GM23338 (cell line): Measurements from ENCODE around the gene NINJ2. TPM values are rescaled to one million over a fixed set of nuclear protein-coding genes. Genes with fewer than 3 reads are reported as not detected.

ENCODE experiments used
- ATAC-seq: fragments of 200-7000 bp; cut with Tn5 transposase; 3 replicates; pipeline ENCODE4 v1.9.1; 2020
- DNase-seq: peaks from one replicate; pipeline ENCODE4 v3.0.0-alpha.2; 2015; ENCODE audit warnings: low spot score
- H2AFZ ChIP-seq: fragments of 200-600 bp; sonication (generic); 2 replicates; pipeline ENCODE4 v1.8.0; 2016; ENCODE audit warnings: antibody characterized with exemption, mild to moderate bottlenecking, moderate library complexity
- H3F3A ChIP-seq: fragments of 200-600 bp; sonication (generic); replicated peaks from 2 replicates; pipeline ENCODE4 v1.8.0; 2017; ENCODE audit warnings: antibody characterized with exemption, mixed run types, low read depth
- H3K27ac ChIP-seq: fragments of 200-600 bp; sonication (generic); 2 replicates; pipeline ENCODE4 v1.6.1; 2016; ENCODE audit warnings: low read depth
- H3K27me3 ChIP-seq: fragments of 200-600 bp; sonication (generic); 2 replicates; pipeline ENCODE4 v1.8.0; 2016; ENCODE audit warnings: mild to moderate bottlenecking, mixed run types, moderate library complexity; ENCODE audit not compliant: insufficient read depth
- H3K36me3 ChIP-seq: fragments of 200-600 bp; sonication (generic); 2 replicates; pipeline ENCODE4 v1.8.0; 2016; ENCODE audit warnings: mild to moderate bottlenecking; ENCODE audit not compliant: insufficient read depth
- H3K4me1 ChIP-seq: fragments of 200-600 bp; sonication (generic); 2 replicates; pipeline ENCODE4 v1.8.0; 2016; ENCODE audit warnings: mild to moderate bottlenecking, moderate library complexity; ENCODE audit not compliant: insufficient read depth
- H3K4me2 ChIP-seq: fragments of 200-600 bp; sonication (generic); 2 replicates; pipeline ENCODE4 v1.7.1; 2017; ENCODE audit warnings: mixed run types
- H3K4me3 ChIP-seq: fragments of 200-600 bp; sonication (generic); 2 replicates; pipeline ENCODE4 v1.6.1; 2016; ENCODE audit warnings: mixed run types
- H3K79me2 ChIP-seq: fragments of 200-600 bp; sonication (generic); replicated peaks from 2 replicates; pipeline ENCODE4 v1.8.0; 2017; ENCODE audit warnings: mild to moderate bottlenecking; ENCODE audit not compliant: insufficient read depth
- H3K9me2 ChIP-seq: fragments of 200-600 bp; sonication (generic); 2 replicates; pipeline ENCODE4 v1.8.0; 2017; ENCODE audit not compliant: insufficient read depth
- H4K20me1 ChIP-seq: fragments of 200-600 bp; sonication (generic); replicated peaks from 2 replicates; pipeline ENCODE4 v1.8.0; 2017; ENCODE audit warnings: mild to moderate bottlenecking; ENCODE audit not compliant: insufficient read depth
- H3K27ac Mint-ChIP-seq: 2 replicates; pipeline ENCODE4 v1.8.0; 2020; ENCODE audit warnings: inconsistent platforms, mild to moderate bottlenecking, moderate library complexity, mixed read lengths
- H3K27me3 Mint-ChIP-seq: 3 replicates; pipeline ENCODE4 v1.8.0; 2022; ENCODE audit warnings: low read depth, mild to moderate bottlenecking, moderate library complexity, mixed read lengths, inconsistent platforms; ENCODE audit not compliant: insufficient read depth, poor library complexity
- H3K36me3 Mint-ChIP-seq: 3 replicates; pipeline ENCODE4 v1.8.0; 2021; ENCODE audit warnings: low read depth, mild to moderate bottlenecking, inconsistent platforms, moderate library complexity, mixed read lengths
- H3K4me1 Mint-ChIP-seq: 3 replicates; pipeline ENCODE4 v1.8.0; 2020; ENCODE audit warnings: mild to moderate bottlenecking, inconsistent platforms, mixed read lengths
- H3K4me3 Mint-ChIP-seq: 3 replicates; pipeline ENCODE4 v1.8.0; 2021; ENCODE audit warnings: moderate library complexity, mild to moderate bottlenecking, inconsistent platforms, mixed read lengths
- H3K9me3 Mint-ChIP-seq: 3 replicates; pipeline ENCODE4 v1.8.0; 2020; ENCODE audit warnings: moderate library complexity, mild to moderate bottlenecking, inconsistent platforms, mixed read lengths
- CREB1 ChIP-seq: fragments of 250-450 bp; sonication (Bioruptor Pico); IDR thresholded peaks from 2 replicates; pipeline ENCODE4 v1.5.0; 2020; ENCODE audit warnings: low read depth, mild to moderate bottlenecking, moderate library complexity
- EZH2 ChIP-seq: fragments of 200-600 bp; sonication (generic); IDR thresholded peaks from one replicate; pipeline ENCODE4 v1.8.0; 2017; ENCODE audit warnings: antibody characterized with exemption, mild to moderate bottlenecking, low read depth; ENCODE audit not compliant: unreplicated experiment
- EZH2phosphoT487 ChIP-seq: fragments of 200-600 bp; sonication (generic); IDR thresholded peaks from one replicate; pipeline ENCODE4 v1.8.1; 2018; ENCODE audit warnings: antibody characterized with exemption; ENCODE audit not compliant: unreplicated experiment
- JUNB ChIP-seq: IDR thresholded peaks from one replicate; pipeline ENCODE4 v1.6.1; 2016; ENCODE audit warnings: antibody characterized with exemption; ENCODE audit not compliant: unreplicated experiment
- NANOG ChIP-seq: IDR thresholded peaks from 2 replicates; pipeline ENCODE4 v1.6.1; 2016; ENCODE audit warnings: antibody characterized with exemption, borderline replicate concordance
- POLR2AphosphoS5 ChIP-seq: IDR thresholded peaks from 2 replicates; pipeline ENCODE4 v1.6.1; 2016; ENCODE audit warnings: antibody characterized with exemption, low read depth
- STAT1 ChIP-seq: IDR thresholded peaks from one replicate; pipeline ENCODE4 v1.6.1; 2016; ENCODE audit warnings: antibody characterized with exemption; ENCODE audit not compliant: unreplicated experiment
- ZNF114 ChIP-seq: fragments of 250-450 bp; sonication (Bioruptor Pico); IDR thresholded peaks from 2 replicates; pipeline ENCODE4 v1.5.0; 2020; ENCODE audit warnings: mild to moderate bottlenecking, moderate library complexity
- ZNF331 ChIP-seq: fragments of 250-450 bp; sonication (Bioruptor Pico); IDR thresholded peaks from 2 replicates; pipeline ENCODE4 v1.5.0; 2020; ENCODE audit warnings: low read depth, mild to moderate bottlenecking, moderate library complexity
- polyA plus RNA-seq: library from polyadenylated mRNA; unstranded; fragments of >200 nt; fragmentation: Nextera tagmentation; extraction: Ambion mirVana; gene quantifications from 2 replicates; pipeline ENCODE4 v1.2.1, GENCODE V29; 2016
- total RNA-seq: library from RNA; depleted of rRNA; stranded (reverse); fragments of >200 nt; shearing (Covaris generic); gene quantifications from 2 replicates; pipeline ENCODE4 v1.2.3, GENCODE V29; 2014
- TF ChIP-seq, protein P1 (sequence below), 2 experiments: fragments of 200-600 bp in 1 of 2; sonication (generic) in 1 of 2; conservative IDR thresholded peaks; 2 replicates each; pipeline versions ENCODE4 v1.5.1 to v1.6.1; 2016 to 2017; ENCODE audit warnings: antibody characterized with exemption in 2 of 2, low read depth in 2 of 2, mild to moderate bottlenecking in 2 of 2, moderate library complexity in 1 of 2
- TF ChIP-seq, protein P2 (sequence below): fragments of 250-450 bp; sonication (Bioruptor Pico); IDR thresholded peaks from 2 replicates; pipeline ENCODE4 v1.5.0; 2020; ENCODE audit warnings: mild to moderate bottlenecking, moderate library complexity
- TF ChIP-seq, protein P3 (sequence below): IDR thresholded peaks from one replicate; pipeline ENCODE4 v1.6.1; 2018; ENCODE audit warnings: antibody characterized with exemption; ENCODE audit not compliant: unreplicated experiment
- TF ChIP-seq, protein P4 (sequence below): IDR thresholded peaks from 2 replicates; pipeline ENCODE4 v1.6.1; 2016; ENCODE audit warnings: antibody characterized with exemption

The NINJ2 gene
- total and polyA plus RNA-seq, 2 experiments from 2014 or later = 0.94 to 2.6 TPM

DNA sequence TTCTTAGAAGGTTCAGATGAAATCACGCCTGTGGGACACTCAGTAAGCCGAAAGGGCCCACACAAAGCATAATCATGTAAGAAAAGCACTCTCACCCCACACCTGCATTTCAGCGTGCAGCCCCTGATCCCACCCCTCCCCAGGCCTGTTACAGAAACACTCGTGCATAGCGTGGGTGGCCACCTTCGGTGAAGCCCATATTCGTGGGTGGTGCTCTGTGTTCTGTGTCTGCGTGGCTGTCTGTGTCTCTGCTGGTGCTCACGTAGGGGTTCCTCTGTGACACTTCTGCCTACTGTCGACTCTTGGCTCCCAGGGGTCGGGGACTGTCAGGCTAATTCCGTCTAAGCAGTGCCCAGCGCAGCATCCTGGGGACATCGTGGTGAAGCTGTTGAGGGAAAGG is 129.5 kb downstream of the NINJ2 start:
- H3K4me3 ChIP-seq = no peak overlapping the region
- Mint-ChIP-seq H3K4me1 (peaks cover 2% of the 10 kb centered on the region; the same call in 1 of the 3 replicates), H3K36me3 (peaks cover 23% of the 10 kb centered on the region), H3K4me3 (no peak overlapping the region), H3K27me3 (peaks cover 3% of the 10 kb centered on the region), H3K9me3 (peaks cover 25% of the 10 kb centered on the region), H3K27ac (no peak overlapping the region)
- no peaks in the 10 kb centered on the region for H3K36me3 ChIP-seq
- no peaks in the 10 kb centered on the region for H3F3A ChIP-seq
- no peaks in the 10 kb centered on the region for H3K9me2 ChIP-seq
- H3K79me2 ChIP-seq = no peaks in the 10 kb centered on the region
- H2AFZ ChIP-seq = no peak overlapping the region
- no peak overlapping the region for H3K27ac ChIP-seq
- no peak for ATAC-seq
- no peak overlapping the region for H3K4me2 ChIP-seq
- no peaks in the 10 kb centered on the region for H4K20me1 ChIP-seq
- no peak for DNase-seq
- no peaks in the 10 kb centered on the region for H3K27me3 ChIP-seq
- 0 out of 2 replicates have a peak, but pooled peaks cover 4% of the 10 kb centered on the region for H3K4me1 ChIP-seq
- TF ChIP-seq, protein P1, sequence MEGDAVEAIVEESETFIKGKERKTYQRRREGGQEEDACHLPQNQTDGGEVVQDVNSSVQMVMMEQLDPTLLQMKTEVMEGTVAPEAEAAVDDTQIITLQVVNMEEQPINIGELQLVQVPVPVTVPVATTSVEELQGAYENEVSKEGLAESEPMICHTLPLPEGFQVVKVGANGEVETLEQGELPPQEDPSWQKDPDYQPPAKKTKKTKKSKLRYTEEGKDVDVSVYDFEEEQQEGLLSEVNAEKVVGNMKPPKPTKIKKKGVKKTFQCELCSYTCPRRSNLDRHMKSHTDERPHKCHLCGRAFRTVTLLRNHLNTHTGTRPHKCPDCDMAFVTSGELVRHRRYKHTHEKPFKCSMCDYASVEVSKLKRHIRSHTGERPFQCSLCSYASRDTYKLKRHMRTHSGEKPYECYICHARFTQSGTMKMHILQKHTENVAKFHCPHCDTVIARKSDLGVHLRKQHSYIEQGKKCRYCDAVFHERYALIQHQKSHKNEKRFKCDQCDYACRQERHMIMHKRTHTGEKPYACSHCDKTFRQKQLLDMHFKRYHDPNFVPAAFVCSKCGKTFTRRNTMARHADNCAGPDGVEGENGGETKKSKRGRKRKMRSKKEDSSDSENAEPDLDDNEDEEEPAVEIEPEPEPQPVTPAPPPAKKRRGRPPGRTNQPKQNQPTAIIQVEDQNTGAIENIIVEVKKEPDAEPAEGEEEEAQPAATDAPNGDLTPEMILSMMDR (conservative IDR thresholded peaks at IDR 0.05; ENCODE audit: low read depth in 2 of 2) = no peak
- TF ChIP-seq POLR2AphosphoS5 (no peak), EZH2phosphoT487 (no peak), ZNF114 (CRISPR knock-in tag) (no peak), CREB1 (CRISPR knock-in tag) (no peak), JUNB (no peak), ZNF331 (CRISPR knock-in tag) (no peak), STAT1 (no peak), EZH2 (no peak), NANOG (no peak)
- TF ChIP-seq, protein P2, sequence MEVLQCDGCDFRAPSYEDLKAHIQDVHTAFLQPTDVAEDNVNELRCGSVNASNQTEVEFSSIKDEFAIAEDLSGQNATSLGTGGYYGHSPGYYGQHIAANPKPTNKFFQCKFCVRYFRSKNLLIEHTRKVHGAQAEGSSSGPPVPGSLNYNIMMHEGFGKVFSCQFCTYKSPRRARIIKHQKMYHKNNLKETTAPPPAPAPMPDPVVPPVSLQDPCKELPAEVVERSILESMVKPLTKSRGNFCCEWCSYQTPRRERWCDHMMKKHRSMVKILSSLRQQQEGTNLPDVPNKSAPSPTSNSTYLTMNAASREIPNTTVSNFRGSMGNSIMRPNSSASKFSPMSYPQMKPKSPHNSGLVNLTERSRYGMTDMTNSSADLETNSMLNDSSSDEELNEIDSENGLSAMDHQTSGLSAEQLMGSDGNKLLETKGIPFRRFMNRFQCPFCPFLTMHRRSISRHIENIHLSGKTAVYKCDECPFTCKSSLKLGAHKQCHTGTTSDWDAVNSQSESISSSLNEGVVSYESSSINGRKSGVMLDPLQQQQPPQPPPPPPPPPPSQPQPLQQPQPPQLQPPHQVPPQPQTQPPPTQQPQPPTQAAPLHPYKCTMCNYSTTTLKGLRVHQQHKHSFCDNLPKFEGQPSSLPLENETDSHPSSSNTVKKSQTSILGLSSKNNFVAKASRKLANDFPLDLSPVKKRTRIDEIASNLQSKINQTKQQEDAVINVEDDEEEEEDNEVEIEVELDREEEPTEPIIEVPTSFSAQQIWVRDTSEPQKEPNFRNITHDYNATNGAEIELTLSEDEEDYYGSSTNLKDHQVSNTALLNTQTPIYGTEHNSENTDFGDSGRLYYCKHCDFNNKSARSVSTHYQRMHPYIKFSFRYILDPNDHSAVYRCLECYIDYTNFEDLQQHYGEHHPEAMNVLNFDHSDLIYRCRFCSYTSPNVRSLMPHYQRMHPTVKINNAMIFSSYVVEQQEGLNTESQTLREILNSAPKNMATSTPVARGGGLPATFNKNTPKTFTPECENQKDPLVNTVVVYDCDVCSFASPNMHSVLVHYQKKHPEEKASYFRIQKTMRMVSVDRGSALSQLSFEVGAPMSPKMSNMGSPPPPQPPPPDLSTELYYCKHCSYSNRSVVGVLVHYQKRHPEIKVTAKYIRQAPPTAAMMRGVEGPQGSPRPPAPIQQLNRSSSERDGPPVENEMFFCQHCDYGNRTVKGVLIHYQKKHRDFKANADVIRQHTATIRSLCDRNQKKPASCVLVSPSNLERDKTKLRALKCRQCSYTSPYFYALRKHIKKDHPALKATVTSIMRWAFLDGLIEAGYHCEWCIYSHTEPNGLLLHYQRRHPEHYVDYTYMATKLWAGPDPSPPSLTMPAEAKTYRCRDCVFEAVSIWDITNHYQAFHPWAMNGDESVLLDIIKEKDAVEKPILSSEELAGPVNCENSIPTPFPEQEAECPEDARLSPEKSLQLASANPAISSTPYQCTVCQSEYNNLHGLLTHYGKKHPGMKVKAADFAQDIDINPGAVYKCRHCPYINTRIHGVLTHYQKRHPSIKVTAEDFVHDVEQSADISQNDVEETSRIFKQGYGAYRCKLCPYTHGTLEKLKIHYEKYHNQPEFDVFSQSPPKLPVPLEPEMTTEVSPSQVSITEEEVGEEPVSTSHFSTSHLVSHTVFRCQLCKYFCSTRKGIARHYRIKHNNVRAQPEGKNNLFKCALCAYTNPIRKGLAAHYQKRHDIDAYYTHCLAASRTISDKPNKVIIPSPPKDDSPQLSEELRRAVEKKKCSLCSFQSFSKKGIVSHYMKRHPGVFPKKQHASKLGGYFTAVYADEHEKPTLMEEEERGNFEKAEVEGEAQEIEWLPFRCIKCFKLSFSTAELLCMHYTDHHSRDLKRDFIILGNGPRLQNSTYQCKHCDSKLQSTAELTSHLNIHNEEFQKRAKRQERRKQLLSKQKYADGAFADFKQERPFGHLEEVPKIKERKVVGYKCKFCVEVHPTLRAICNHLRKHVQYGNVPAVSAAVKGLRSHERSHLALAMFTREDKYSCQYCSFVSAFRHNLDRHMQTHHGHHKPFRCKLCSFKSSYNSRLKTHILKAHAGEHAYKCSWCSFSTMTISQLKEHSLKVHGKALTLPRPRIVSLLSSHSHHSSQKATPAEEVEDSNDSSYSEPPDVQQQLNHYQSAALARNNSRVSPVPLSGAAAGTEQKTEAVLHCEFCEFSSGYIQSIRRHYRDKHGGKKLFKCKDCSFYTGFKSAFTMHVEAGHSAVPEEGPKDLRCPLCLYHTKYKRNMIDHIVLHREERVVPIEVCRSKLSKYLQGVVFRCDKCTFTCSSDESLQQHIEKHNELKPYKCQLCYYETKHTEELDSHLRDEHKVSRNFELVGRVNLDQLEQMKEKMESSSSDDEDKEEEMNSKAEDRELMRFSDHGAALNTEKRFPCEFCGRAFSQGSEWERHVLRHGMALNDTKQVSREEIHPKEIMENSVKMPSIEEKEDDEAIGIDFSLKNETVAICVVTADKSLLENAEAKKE (CRISPR knock-in tag) = no peak
- TF ChIP-seq, protein P3, sequence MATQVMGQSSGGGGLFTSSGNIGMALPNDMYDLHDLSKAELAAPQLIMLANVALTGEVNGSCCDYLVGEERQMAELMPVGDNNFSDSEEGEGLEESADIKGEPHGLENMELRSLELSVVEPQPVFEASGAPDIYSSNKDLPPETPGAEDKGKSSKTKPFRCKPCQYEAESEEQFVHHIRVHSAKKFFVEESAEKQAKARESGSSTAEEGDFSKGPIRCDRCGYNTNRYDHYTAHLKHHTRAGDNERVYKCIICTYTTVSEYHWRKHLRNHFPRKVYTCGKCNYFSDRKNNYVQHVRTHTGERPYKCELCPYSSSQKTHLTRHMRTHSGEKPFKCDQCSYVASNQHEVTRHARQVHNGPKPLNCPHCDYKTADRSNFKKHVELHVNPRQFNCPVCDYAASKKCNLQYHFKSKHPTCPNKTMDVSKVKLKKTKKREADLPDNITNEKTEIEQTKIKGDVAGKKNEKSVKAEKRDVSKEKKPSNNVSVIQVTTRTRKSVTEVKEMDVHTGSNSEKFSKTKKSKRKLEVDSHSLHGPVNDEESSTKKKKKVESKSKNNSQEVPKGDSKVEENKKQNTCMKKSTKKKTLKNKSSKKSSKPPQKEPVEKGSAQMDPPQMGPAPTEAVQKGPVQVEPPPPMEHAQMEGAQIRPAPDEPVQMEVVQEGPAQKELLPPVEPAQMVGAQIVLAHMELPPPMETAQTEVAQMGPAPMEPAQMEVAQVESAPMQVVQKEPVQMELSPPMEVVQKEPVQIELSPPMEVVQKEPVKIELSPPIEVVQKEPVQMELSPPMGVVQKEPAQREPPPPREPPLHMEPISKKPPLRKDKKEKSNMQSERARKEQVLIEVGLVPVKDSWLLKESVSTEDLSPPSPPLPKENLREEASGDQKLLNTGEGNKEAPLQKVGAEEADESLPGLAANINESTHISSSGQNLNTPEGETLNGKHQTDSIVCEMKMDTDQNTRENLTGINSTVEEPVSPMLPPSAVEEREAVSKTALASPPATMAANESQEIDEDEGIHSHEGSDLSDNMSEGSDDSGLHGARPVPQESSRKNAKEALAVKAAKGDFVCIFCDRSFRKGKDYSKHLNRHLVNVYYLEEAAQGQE = no peak
- TF ChIP-seq, protein P4, sequence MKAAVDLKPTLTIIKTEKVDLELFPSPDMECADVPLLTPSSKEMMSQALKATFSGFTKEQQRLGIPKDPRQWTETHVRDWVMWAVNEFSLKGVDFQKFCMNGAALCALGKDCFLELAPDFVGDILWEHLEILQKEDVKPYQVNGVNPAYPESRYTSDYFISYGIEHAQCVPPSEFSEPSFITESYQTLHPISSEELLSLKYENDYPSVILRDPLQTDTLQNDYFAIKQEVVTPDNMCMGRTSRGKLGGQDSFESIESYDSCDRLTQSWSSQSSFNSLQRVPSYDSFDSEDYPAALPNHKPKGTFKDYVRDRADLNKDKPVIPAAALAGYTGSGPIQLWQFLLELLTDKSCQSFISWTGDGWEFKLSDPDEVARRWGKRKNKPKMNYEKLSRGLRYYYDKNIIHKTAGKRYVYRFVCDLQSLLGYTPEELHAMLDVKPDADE = no peak
